ENCODE results near the gene PTPRR.

Gene PTPRR

GRCh38 chr12:70840656-70841350 lies 79.7 kb downstream of the PTPRR start:
- H3K27ac ChIP-seq: no peak overlapping the region

GRCh38 chr12:70839544-70839943 lies 81.0 kb downstream of the PTPRR start:
- H3K27ac ChIP-seq: no peak overlapping the region
- TF ChIP-seq CTCF (conservative IDR thresholded peaks at IDR 0.05): no peak; the same call in 1 of the 2 replicates

More at GRCh38 chr12:70840656-70841350, 79.7 kb downstream of the PTPRR start:
- no peak for TF ChIP-seq CTCF (conservative IDR thresholded peaks at IDR 0.05)

- no peak overlapping the region for H3K27ac ChIP-seq
- no peak for TF ChIP-seq CTCF (conservative IDR thresholded peaks at IDR 0.05)
Measured at GRCh38 chr12:70838127-70838526, 82.4 kb downstream of the PTPRR start.

GRCh38 chr12:70837026-70837425 lies 83.5 kb downstream of the PTPRR start:
- TF ChIP-seq CTCF (conservative IDR thresholded peaks at IDR 0.05): no peak
- H3K27ac ChIP-seq: no peak overlapping the region

- TF ChIP-seq CTCF (conservative IDR thresholded peaks at IDR 0.05): no peak
- no peak overlapping the region for H3K27ac ChIP-seq
Measured at GRCh38 chr12:70835948-70836347, 84.6 kb downstream of the PTPRR start.

- no peak for TF ChIP-seq CTCF (conservative IDR thresholded peaks at IDR 0.05)
- no peak overlapping the region for H3K27ac ChIP-seq
Measured at GRCh38 chr12:70831543-70831942, 89.0 kb downstream of the PTPRR start.

- no peak overlapping the region for H3K27ac ChIP-seq
- no peak for TF ChIP-seq CTCF (conservative IDR thresholded peaks at IDR 0.05)
Measured at GRCh38 chr12:70830221-70831061, 90.1 kb downstream of the PTPRR start.
